HG03469 (cell line): ENCODE results near the gene SLC7A1.

ENCODE experiments used
- ATAC-seq: cut with Tn5 transposase; IDR thresholded peaks from one replicate; pipeline ENCODE4 v1.9.1; 2021; ENCODE audit warnings: mild to moderate bottlenecking, moderate library complexity, moderate number of reproducible peaks; ENCODE audit not compliant: unreplicated experiment

SLC7A1 gene

GRCh38 chr13:29562786-29563438 lies 32.6 kb downstream of the SLC7A1 start:
- ATAC-seq, result no peak

GRCh38 chr13:29561918-29562317 lies 33.6 kb downstream of the SLC7A1 start:
- ATAC-seq, result no peak

- no peak for ATAC-seq
Measured at GRCh38 chr13:29556742-29557141, 38.7 kb downstream of the SLC7A1 start.

GRCh38 chr13:29551214-29551613 lies 44.3 kb downstream of the SLC7A1 start:
- no peak for ATAC-seq

GRCh38 chr13:29550430-29550988 lies 45.0 kb downstream of the SLC7A1 start:
- no peak for ATAC-seq

GRCh38 chr13:29548722-29549121 lies 46.8 kb downstream of the SLC7A1 start:
- no peak for ATAC-seq

GRCh38 chr13:29547153-29547552 lies 48.3 kb downstream of the SLC7A1 start:
- no peak for ATAC-seq

- no peak for ATAC-seq
Measured at GRCh38 chr13:29546662-29547061, 48.8 kb downstream of the SLC7A1 start.

- ATAC-seq, result no peak
Measured at GRCh38 chr13:29545988-29546387, 49.5 kb downstream of the SLC7A1 start.

- ATAC-seq, result peak; percentile 98
Measured at GRCh38 chr13:29543230-29544215, 52.0 kb downstream of the SLC7A1 start.

GRCh38 chr13:29542381-29542780 lies 53.1 kb downstream of the SLC7A1 start:
- ATAC-seq, result no peak

GRCh38 chr13:29541400-29541799 lies 54.1 kb downstream of the SLC7A1 start:
- ATAC-seq, result no peak

- no peak for ATAC-seq
Measured at GRCh38 chr13:29540799-29541198, 54.7 kb downstream of the SLC7A1 start.

- ATAC-seq, result no peak
Measured at GRCh38 chr13:29540334-29540733, 55.2 kb downstream of the SLC7A1 start.

- no peak for ATAC-seq
Measured at GRCh38 chr13:29539856-29540255, 55.6 kb downstream of the SLC7A1 start.

- no peak for ATAC-seq
Measured at GRCh38 chr13:29538652-29539040, 56.8 kb downstream of the SLC7A1 start.

GRCh38 chr13:29537736-29538651 lies 57.5 kb downstream of the SLC7A1 start:
- ATAC-seq, result no peak

GRCh38 chr13:29536853-29537252 lies 58.6 kb downstream of the SLC7A1 start:
- no peak for ATAC-seq

- ATAC-seq, result no peak
Measured at GRCh38 chr13:29535663-29536655, 59.5 kb downstream of the SLC7A1 start.
